K562 (cell line): ENCODE results near the gene RPAIN. TPM values are rescaled to one million over a fixed set of nuclear protein-coding genes. Genes with fewer than 3 reads are reported as not detected.

Experiments used
- ATAC-seq: fragments of 200-7000 bp; cut with Tn5 transposase; 3 replicates; pipeline ENCODE4 v1.9.1; 2020; ENCODE audit warnings: moderate library complexity
- BruUV-seq: library from RNA; stranded (reverse); fragments of 400-500 nt; replicated peaks from 2 replicates; lab custom pipeline; 2021; lab: Mats Ljungman, UMichigan
- CTCF ChIA-PET: fragments of 300-600 bp; formaldehyde crosslinking; extraction: SDS; loops from one replicate; lab custom pipeline; 2021; ENCODE audit warnings: low intra/inter-chr PET ratio; lab: Yijun Ruan, JAX
- POLR2A ChIA-PET: fragments of 300-600, 350-650 bp; sonication (Branson Sonifier 250); formaldehyde crosslinking; extraction: SDS; loops from one replicate; lab custom pipeline; 2021; ENCODE audit warnings: antibody characterized with exemption, inconsistent platforms; lab: Yijun Ruan, JAX
- DNase-seq, 4 experiments: peaks; one replicate each; pipeline versions ENCODE4 v3.0.0 to v3.0.0-alpha.2; 2011 to 2018; ENCODE audit warnings: low spot score in 3 of 4, mixed read lengths in 3 of 4; ENCODE audit errors: extremely low read depth in 1 of 4
- FAIRE-seq: peaks from 2 replicates; lab custom pipeline; 2011; peaks lifted over from hg19 to GRCh38; lab: Jason Lieb, UNC
- H2AFZ ChIP-seq: 2 replicates; pipeline ENCODE4 v1.6.0; 2011; ENCODE audit warnings: low read depth, low read length, control low read depth, inconsistent platforms
- H3K27ac ChIP-seq: fragments of 200-600 bp; 3 replicates; pipeline ENCODE4 v1.8.0; 2011; ENCODE audit warnings: low read depth, mild to moderate bottlenecking, control low read depth, inconsistent platforms, low read length, moderate library complexity, mixed read lengths; ENCODE audit errors: extremely low read depth
- H3K27me3 ChIP-seq, 2 experiments: fragments of 300-600 bp in 1 of 2; 2 replicates in 1 of 2; 3 replicates in 1 of 2; pipeline versions ENCODE4 v1.6.0 to v1.8.0; 2011; ENCODE audit warnings: inconsistent platforms in 2 of 2, low read length in 2 of 2, mild to moderate bottlenecking in 1 of 2, mixed read lengths in 1 of 2, moderate library complexity in 1 of 2; ENCODE audit not compliant: control insufficient read depth in 2 of 2, insufficient read depth in 2 of 2
- H3K36me3 ChIP-seq: fragments of 300-600 bp; 3 replicates; pipeline ENCODE4 v1.8.0; 2011; ENCODE audit warnings: mild to moderate bottlenecking, low read length, inconsistent platforms; ENCODE audit not compliant: control insufficient read depth, insufficient read depth
- H3K4me1 ChIP-seq, 2 experiments: fragments of 200-600 bp in 1 of 2; replicated peaks in 1 of 2; 2 replicates in 1 of 2; 3 replicates in 1 of 2; pipeline versions ENCODE4 v1.5.1 to v1.8.0; 2011; ENCODE audit warnings: inconsistent platforms in 2 of 2, low read length in 2 of 2, mild to moderate bottlenecking in 1 of 2, mixed read lengths in 1 of 2, moderate library complexity in 1 of 2; ENCODE audit not compliant: control insufficient read depth in 2 of 2, insufficient read depth in 2 of 2
- H3K4me2 ChIP-seq: 2 replicates; pipeline ENCODE4 v1.6.1; 2011; ENCODE audit warnings: low read length, control low read depth, inconsistent platforms, mixed read lengths; ENCODE audit not compliant: insufficient read depth
- H3K4me3 ChIP-seq: fragments of 200-600 bp; sonication (generic), shearing (Covaris generic); 2 replicates; pipeline ENCODE4 v1.5.1; 2016; ENCODE audit warnings: control low read depth, inconsistent platforms
- H3K79me2 ChIP-seq: fragments of 200-600 bp; 3 replicates; pipeline ENCODE4 v1.8.0; 2011; ENCODE audit warnings: low read length, inconsistent platforms; ENCODE audit not compliant: control insufficient read depth, insufficient read depth
- H3K9ac ChIP-seq, 2 experiments: 2 replicates each; pipeline versions ENCODE4 v1.6.0 to v1.6.1; 2011; ENCODE audit warnings: low read depth in 2 of 2, low read length in 2 of 2, control low read depth in 1 of 2, inconsistent platforms in 1 of 2, mild to moderate bottlenecking in 1 of 2, mixed read lengths in 1 of 2; ENCODE audit not compliant: insufficient read depth in 1 of 2
- H3K9me1 ChIP-seq: one replicate; pipeline ENCODE4 v1.6.0; 2011; ENCODE audit warnings: inconsistent platforms, mild to moderate bottlenecking, low read length, moderate library complexity; ENCODE audit not compliant: control insufficient read depth, insufficient read depth
- H3K9me3 ChIP-seq: replicated peaks from 2 replicates; pipeline ENCODE4 v1.5.1; 2011; ENCODE audit warnings: low read depth, low read length, inconsistent platforms; ENCODE audit not compliant: control insufficient read depth, insufficient read depth
- H4K20me1 ChIP-seq: replicated peaks from 2 replicates; pipeline ENCODE4 v1.6.1; 2011; ENCODE audit warnings: low read length, inconsistent platforms, mixed read lengths; ENCODE audit not compliant: control insufficient read depth, insufficient read depth
- FOXJ3 ChIP-seq: sonication (generic); formaldehyde crosslinking; IDR thresholded peaks from 2 replicates; pipeline ENCODE4 v1.4.0; 2020; ENCODE audit warnings: mild to moderate bottlenecking, missing genetic modification reagents
- SLC30A9 ChIP-seq: fragments of 250-450 bp; sonication (Bioruptor Pico); IDR thresholded peaks from 2 replicates; pipeline ENCODE4 v1.8.0; 2022; ENCODE audit warnings: mild to moderate bottlenecking, moderate library complexity
- SREBF2 ChIP-seq: sonication (generic); formaldehyde crosslinking; IDR thresholded peaks from 2 replicates; pipeline ENCODE4 v1.4.0; 2020; ENCODE audit warnings: mild to moderate bottlenecking, missing genetic modification reagents
- ZNF24 ChIP-seq: fragments of 450-650 bp; IDR thresholded peaks from 2 replicates; pipeline ENCODE4 v1.6.1; 2016
- WGBS: fragments of 100-300 bp; shearing (Covaris generic); methylation state at CpG from one replicate; pipeline ENCODE4 v1.1.6; 2016; ENCODE audit warnings: low coverage, mixed read lengths; ENCODE audit not compliant: insufficient coverage; ENCODE audit errors: missing lambda C conversion rate; 5-methylcytosine and 5-hydroxymethylcytosine counted together
- in situ Hi-C: fragments of 300-500 bp; cut with MboI; formaldehyde crosslinking; loops from 4 replicates; pipeline ENCODE4 v1.15.0; 2018; ENCODE audit warnings: inconsistent platforms, mixed read lengths
- intact Hi-C: fragments of 100-400 bp; cut with micrococcal nuclease; formaldehyde crosslinking; loops from 2 replicates; pipeline ENCODE4 v1.14.2; 2022
- polyA plus RNA-seq, 8 experiments: library from polyadenylated mRNA; depleted of rRNA in 4 of 8; stranded (reverse) in 5 of 8; unstranded in 3 of 8; fragments of >200 nt; fragmentation: Nextera tagmentation in 2 of 8; fragmentation: Illumina TruSeq in 1 of 8; extraction: Ambion mirVana in 2 of 8; extraction: Trizol in 1 of 8; gene quantifications; 2 replicates each; pipeline versions ENCODE4 v1.2.1 to v1.2.3, GENCODE V29; 2011 to 2014; ENCODE audit warnings: inconsistent platforms in 1 of 8, missing spikeins in 1 of 8
- total RNA-seq, 7 experiments: library from RNA; depleted of rRNA in 6 of 7; stranded (reverse); fragments of >200 nt in 6 of 7; fragmentation: Illumina TruSeq in 2 of 7; extraction: Trizol in 2 of 7; gene quantifications; 2 replicates each; pipeline versions ENCODE4 v1.2.1 to v1.2.3, GENCODE V29; 2011 to 2021; ENCODE audit warnings: low replicate concordance in 1 of 7
- TF ChIP-seq, protein P1 (sequence below): sonication (generic); formaldehyde crosslinking; IDR thresholded peaks from 2 replicates; pipeline ENCODE4 v1.8.0; 2023; ENCODE audit warnings: missing genetic modification reagents, mild to moderate bottlenecking, borderline replicate concordance
- TF ChIP-seq, protein P2 (sequence below): fragments of 450-650 bp; conservative IDR thresholded peaks from 2 replicates; pipeline ENCODE4 v1.6.1; 2016; ENCODE audit warnings: missing genetic modification characterization, low read depth, mild to moderate bottlenecking, control low read depth, missing compliant biosample characterization
- TF ChIP-seq, protein P3 (sequence below): fragments of 450-650 bp; IDR thresholded peaks from 2 replicates; pipeline ENCODE4 v1.6.1; 2016; ENCODE audit warnings: mild to moderate bottlenecking

Gene RPAIN
- total and polyA plus RNA-seq, 9 of the 15 experiments (the other 6 are each of a cell fraction or from before 2014, with no cell fraction given), result 27.3 to 63.7 (median 38.5) TPM

DNA sequence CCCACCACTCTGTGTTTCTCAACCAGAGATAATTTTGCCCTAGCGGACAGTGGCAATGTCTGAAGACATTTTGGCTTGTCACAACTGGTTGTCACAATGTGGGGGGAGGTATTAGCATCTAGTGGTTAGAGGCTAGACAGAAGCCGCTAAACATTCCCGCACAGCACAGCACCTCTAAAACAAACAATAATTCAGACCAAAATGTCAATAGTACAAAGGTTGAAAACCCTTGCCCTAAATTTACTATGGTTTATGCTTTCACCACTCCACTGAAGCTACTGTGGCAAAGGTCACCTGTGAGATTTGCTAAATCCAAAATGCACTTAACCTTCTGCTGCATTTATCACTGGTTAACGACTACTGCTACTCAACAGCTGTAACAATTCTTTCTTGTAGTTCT is 14.6 kb upstream of the RPAIN start (continued):
- TF ChIP-seq, protein P1, sequence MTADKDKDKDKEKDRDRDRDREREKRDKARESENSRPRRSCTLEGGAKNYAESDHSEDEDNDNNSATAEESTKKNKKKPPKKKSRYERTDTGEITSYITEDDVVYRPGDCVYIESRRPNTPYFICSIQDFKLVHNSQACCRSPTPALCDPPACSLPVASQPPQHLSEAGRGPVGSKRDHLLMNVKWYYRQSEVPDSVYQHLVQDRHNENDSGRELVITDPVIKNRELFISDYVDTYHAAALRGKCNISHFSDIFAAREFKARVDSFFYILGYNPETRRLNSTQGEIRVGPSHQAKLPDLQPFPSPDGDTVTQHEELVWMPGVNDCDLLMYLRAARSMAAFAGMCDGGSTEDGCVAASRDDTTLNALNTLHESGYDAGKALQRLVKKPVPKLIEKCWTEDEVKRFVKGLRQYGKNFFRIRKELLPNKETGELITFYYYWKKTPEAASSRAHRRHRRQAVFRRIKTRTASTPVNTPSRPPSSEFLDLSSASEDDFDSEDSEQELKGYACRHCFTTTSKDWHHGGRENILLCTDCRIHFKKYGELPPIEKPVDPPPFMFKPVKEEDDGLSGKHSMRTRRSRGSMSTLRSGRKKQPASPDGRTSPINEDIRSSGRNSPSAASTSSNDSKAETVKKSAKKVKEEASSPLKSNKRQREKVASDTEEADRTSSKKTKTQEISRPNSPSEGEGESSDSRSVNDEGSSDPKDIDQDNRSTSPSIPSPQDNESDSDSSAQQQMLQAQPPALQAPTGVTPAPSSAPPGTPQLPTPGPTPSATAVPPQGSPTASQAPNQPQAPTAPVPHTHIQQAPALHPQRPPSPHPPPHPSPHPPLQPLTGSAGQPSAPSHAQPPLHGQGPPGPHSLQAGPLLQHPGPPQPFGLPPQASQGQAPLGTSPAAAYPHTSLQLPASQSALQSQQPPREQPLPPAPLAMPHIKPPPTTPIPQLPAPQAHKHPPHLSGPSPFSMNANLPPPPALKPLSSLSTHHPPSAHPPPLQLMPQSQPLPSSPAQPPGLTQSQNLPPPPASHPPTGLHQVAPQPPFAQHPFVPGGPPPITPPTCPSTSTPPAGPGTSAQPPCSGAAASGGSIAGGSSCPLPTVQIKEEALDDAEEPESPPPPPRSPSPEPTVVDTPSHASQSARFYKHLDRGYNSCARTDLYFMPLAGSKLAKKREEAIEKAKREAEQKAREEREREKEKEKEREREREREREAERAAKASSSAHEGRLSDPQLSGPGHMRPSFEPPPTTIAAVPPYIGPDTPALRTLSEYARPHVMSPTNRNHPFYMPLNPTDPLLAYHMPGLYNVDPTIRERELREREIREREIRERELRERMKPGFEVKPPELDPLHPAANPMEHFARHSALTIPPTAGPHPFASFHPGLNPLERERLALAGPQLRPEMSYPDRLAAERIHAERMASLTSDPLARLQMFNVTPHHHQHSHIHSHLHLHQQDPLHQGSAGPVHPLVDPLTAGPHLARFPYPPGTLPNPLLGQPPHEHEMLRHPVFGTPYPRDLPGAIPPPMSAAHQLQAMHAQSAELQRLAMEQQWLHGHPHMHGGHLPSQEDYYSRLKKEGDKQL (CRISPR knock-in tag), result no peak
- TF ChIP-seq, all 486 proteins: peak for 0

DNA sequence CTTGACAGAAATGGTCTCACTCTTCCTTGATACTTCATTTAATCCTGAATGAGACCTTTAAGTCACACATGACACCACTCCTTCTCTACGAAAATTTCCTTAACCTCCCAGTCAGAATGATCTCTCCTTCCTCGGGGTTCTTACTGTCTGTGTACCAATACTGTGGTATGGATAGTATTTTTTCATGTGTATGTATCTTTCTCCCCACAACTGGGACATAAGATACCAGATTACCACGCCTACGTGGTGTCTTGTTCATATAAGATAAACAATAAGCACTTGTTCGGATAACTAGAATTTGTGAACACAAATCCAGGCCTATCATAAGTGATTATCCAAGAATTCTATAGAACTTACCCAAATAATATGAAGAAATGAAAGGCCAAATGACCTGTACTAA is 11.8 kb upstream of the RPAIN start:
- intact Hi-C loops, result no loop called here
- ChIA-PET CTCF (no interaction called here), POLR2A (interaction anchor here (1.2 kb wide), 1 partner anchor 11 kb away, joined by 5 read pairs; the partner anchor contains the start of genes NUP88 and RPAIN)
- 78% methylated on average over 5 of the region's 5 CpGs for WGBS
- Histone ChIP-seq H3K9ac (no peak overlapping the region), H4K20me1 (no peaks in the 10 kb centered on the region), H3K4me3 (no peak overlapping the region), H3K9me1 (no peaks in the 10 kb centered on the region), H3K27ac (no peak overlapping the region), H3K36me3 (peaks cover 91% of the 10 kb centered on the region), H2AFZ (no peak overlapping the region), H3K27me3 (no peaks in the 10 kb centered on the region), H3K79me2 (peaks cover 8% of the 10 kb centered on the region), H3K4me2 (no peak overlapping the region), H3K9me3 (no peaks in the 10 kb centered on the region), H3K4me1 (no peaks in the 10 kb centered on the region)
- no TSS peak for BruUV-seq
- in situ Hi-C loops, result no loop called here
- ATAC-seq, result no peak
- DNase-seq, result no peak
- TF ChIP-seq SLC30A9 (CRISPR knock-in tag) (no peak), FOXJ3 (CRISPR knock-in tag) (no peak), ZNF24 (no peak), SREBF2 (CRISPR knock-in tag) (no peak)
- TF ChIP-seq, protein P2, sequence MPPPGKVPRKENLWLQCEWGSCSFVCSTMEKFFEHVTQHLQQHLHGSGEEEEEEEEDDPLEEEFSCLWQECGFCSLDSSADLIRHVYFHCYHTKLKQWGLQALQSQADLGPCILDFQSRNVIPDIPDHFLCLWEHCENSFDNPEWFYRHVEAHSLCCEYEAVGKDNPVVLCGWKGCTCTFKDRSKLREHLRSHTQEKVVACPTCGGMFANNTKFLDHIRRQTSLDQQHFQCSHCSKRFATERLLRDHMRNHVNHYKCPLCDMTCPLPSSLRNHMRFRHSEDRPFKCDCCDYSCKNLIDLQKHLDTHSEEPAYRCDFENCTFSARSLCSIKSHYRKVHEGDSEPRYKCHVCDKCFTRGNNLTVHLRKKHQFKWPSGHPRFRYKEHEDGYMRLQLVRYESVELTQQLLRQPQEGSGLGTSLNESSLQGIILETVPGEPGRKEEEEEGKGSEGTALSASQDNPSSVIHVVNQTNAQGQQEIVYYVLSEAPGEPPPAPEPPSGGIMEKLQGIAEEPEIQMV, result no peak
- TF ChIP-seq, protein P3, sequence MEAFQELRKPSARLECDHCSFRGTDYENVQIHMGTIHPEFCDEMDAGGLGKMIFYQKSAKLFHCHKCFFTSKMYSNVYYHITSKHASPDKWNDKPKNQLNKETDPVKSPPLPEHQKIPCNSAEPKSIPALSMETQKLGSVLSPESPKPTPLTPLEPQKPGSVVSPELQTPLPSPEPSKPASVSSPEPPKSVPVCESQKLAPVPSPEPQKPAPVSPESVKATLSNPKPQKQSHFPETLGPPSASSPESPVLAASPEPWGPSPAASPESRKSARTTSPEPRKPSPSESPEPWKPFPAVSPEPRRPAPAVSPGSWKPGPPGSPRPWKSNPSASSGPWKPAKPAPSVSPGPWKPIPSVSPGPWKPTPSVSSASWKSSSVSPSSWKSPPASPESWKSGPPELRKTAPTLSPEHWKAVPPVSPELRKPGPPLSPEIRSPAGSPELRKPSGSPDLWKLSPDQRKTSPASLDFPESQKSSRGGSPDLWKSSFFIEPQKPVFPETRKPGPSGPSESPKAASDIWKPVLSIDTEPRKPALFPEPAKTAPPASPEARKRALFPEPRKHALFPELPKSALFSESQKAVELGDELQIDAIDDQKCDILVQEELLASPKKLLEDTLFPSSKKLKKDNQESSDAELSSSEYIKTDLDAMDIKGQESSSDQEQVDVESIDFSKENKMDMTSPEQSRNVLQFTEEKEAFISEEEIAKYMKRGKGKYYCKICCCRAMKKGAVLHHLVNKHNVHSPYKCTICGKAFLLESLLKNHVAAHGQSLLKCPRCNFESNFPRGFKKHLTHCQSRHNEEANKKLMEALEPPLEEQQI, result no peak
- FAIRE-seq, result no peak
